ENCODE measurements around the gene ZPR1.

Gene ZPR1

DNA sequence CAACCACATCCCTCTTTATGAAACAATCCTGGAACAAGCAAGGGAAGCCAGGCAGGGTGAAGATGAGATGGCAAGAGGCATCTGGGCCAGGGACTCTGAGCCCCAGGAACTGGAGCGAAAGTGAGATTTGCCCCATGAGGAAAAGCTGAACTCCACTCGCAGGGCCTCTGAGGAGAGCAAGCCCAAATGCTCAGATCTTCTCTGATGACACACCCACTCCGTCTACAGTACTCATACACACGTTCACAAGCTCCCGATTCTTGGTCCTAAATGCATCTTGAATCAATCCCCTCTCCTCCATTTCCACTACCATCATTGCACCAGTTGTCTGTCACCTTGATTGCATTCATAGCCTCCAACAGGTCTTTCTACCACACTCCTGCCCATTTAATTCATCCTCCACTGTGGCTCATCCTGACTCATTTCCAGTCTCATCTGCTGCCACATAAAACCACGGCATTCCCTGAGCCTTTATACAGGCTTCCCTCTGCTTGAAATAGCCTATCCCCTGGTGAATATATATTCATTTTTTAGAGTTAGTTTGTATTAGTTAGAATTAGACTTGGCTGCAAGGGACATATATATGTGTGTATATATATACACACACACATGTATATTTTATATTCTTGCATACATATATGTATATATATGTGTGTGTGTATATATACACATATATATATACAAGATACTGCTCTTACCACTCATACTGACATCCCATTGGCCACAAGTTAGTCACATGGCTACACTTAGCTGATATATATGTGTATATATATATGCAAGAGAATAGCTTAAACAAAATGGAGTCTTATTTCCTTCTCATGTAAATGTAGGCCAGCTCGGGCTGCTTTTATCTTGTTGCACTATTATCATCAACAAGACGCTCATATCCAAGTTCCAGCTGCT, 5.3 kb upstream of the ZPR1 start:
- no peak for DNase-seq (ENCODE audit: low read depth in 2 of 2)

- DNase-seq (ENCODE audit: low read depth in 2 of 2) = no peak
Measured at GRCh38 chr11:116792144-116792868, 4.5 kb upstream of the ZPR1 start.

DNA sequence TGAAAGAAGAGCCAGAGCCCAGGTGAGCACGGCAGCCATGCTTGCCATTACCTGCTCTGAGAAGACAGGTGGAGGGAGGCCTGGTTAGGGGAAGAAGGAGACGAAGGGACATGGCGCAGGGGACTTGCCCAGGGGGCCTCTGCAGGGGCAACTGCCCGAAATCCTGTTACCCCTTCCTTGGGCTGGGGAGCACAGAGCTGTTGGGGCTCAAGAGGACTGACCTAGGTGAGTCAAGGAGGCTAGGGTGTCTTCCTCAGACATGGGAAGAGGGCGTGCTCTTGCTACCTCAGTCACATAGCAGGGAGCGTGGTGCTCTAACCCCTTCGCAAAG, 4.0 kb upstream of the ZPR1 start, which contains the start of gene APOA5:
TSS of gene APOA5 (minus strand) at position 67 of the 331 bp plus-strand sequence. CDS start at position 48, 19 bp downstream.
- no peak for DNase-seq (ENCODE audit: low read depth in 2 of 2)

GRCh38 chr11:116791002-116791812, 3.4 kb upstream of the ZPR1 start:
- DNase-seq (ENCODE audit: low read depth in 2 of 2) = peak; percentile 51 to 56

DNA sequence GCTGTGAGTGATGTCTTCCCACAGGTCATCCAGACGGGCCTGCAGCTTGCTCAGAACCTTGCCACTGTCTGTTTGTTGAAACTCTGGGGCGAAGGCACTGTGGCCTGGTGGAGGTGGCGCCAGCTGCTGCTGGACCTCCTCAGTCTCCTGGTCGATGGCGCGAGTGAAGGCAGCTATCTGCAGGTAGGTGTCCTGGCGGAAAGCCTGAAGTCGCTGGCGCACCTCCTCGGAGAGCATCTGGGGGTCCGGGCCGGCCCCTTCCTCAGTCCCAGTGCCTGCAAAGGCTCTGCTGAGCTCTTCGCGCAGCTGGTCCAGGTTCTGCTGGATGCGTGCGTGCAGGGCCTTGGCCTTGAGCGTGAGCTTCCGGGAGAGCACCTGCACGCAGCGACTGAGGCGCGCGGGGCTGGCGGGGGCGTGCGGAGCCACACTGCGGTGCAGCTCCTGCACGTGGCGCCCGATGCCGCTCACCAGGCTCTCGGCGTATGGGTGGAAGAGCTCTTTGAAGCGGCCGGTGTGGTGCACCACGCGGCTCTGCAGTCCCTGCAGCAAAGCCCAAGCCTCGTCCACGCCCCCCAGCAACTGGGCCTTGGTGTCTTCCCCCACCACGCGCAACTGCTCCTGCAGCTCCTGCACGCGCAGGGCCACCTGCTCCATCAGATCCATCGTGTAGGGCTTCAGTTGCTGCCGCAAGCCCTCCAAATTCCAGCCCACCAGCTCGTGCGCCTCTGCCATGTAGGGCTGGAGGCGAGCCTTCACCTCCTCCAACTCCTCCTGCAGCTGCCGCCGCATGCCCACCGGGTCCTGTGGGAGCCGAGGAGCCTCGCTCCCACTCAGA, 2.6 kb upstream of the ZPR1 start:
- DNase-seq (ENCODE audit: low read depth in 2 of 2) = no peak

GRCh38 chr11:116788975-116789374, 1.2 kb upstream of the ZPR1 start:
- no peak for DNase-seq (ENCODE audit: low read depth in 2 of 2)

- DNase-seq (ENCODE audit: low read depth in 2 of 2) = no peak
Measured at GRCh38 chr11:116788534-116788933, 711 bp upstream of the ZPR1 start.

GRCh38 chr11:116787436-116787785, 412 bp downstream of the ZPR1 start:
- no peak for DNase-seq (ENCODE audit: low read depth in 2 of 2)

DNA sequence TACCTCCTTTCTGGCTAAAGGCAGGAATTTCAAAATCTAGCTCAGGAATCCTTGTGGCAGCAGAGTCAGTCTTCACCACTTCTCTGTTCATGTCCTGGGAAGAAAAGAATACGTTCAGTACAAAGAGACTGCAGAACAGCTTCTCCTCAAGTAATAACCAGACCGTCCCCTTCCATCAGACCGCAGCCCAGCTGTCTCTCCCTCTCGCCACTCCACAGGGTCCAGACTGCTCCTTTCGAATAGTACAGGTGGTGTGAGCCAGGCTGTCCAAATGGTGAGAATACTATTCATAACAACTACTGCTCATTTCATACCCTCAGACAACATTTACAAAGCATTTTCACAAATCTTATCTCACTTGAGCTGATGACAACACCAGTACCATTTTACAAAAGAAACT, 857 bp downstream of the ZPR1 start:
- DNase-seq (ENCODE audit: low read depth in 2 of 2) = no peak

GRCh38 chr11:116786326-116786725, 1.5 kb downstream of the ZPR1 start:
- no peak for DNase-seq (ENCODE audit: low read depth in 2 of 2)

GRCh38 chr11:116782728-116783127, 5.1 kb downstream of the ZPR1 start:
- no peak for DNase-seq (ENCODE audit: low read depth in 2 of 2)

DNA sequence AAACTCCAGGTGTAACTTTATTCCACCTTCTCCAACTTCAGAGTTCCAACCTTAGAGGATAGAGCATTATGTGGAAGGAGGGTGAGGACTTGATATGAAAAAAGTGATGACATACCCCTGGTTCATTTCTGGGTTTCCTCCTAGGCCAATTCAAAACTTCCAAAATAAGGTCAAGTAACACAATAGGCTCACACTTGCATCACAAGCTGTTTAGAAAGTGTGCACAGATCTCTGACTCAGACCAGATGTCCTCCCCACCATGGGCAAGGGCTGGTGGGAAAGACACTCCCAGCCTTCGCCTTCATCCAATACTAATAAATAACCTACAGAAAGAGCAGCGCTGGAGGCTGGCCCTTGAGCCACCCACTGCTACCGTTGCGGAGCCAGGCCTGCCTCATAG, 9.3 kb downstream of the ZPR1 start:
- DNase-seq (ENCODE audit: low read depth in 2 of 2) = no peak

- DNase-seq (ENCODE audit: low read depth in 2 of 2) = no peak
Measured at GRCh38 chr11:116777056-116777455, 10.8 kb downstream of the ZPR1 start.

DNA sequence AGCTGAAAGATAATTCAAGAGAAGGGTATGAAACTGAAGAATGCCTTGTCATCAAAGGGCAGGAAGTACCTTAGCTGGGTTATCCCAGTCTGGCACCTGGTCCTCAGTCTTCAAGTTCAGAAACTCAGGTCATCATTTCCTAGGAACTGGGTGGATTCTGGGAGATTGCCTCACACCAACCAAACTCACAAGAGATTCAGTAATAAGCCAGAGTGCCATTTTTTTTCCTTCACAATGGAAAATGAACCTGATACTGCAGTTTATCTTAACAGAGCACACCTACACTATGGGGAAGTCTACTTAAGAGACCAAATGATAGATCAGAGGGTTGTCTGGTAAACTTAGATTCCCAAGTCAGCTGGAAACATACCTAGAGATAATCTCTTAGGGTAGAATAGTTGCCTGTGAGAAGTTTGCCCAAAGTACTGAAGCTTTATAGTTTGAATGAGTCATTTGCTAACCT, 11.3 kb downstream of the ZPR1 start:
- DNase-seq (ENCODE audit: low read depth in 2 of 2) = no peak

DNA sequence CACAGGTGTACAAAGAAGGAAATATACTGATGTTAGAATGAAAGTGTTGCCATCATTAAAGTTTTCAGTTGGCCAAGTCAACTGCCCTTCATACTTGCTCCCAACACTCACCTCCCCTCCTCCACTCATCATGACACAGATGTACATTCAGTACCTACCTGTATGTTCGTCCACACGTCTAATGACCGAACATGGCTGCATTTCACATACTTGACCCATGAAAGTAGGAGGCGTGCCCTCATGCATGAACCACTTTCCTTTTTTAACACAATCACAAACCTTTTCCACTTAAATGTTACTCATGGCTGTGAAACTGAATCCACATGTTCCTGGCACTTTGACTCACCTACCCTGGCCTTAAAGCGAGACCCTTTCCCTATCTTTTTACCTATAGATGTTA, 11.8 kb downstream of the ZPR1 start:
- no peak for DNase-seq (ENCODE audit: low read depth in 2 of 2)

DNA sequence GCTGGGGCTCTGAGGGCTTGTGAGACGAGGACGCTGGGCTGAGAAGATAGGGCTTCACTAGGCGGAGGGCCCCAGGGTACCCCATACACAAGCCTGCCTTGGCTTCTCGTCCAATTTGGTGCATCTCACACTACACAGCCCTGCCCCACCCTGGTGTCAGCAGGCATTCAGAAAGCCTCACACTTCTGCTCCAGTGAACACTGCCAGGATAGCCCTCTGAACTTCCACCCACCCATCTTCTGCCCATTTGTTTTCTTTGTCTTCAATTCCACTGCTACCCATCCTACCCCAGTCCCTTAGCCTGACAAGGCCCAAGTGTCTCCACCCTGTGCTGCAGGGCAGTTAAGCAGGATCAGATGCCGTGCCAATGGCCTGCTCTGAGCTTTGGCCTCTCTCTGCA, 13.2 kb downstream of the ZPR1 start:
- DNase-seq (ENCODE audit: low read depth in 2 of 2) = no peak

DNA sequence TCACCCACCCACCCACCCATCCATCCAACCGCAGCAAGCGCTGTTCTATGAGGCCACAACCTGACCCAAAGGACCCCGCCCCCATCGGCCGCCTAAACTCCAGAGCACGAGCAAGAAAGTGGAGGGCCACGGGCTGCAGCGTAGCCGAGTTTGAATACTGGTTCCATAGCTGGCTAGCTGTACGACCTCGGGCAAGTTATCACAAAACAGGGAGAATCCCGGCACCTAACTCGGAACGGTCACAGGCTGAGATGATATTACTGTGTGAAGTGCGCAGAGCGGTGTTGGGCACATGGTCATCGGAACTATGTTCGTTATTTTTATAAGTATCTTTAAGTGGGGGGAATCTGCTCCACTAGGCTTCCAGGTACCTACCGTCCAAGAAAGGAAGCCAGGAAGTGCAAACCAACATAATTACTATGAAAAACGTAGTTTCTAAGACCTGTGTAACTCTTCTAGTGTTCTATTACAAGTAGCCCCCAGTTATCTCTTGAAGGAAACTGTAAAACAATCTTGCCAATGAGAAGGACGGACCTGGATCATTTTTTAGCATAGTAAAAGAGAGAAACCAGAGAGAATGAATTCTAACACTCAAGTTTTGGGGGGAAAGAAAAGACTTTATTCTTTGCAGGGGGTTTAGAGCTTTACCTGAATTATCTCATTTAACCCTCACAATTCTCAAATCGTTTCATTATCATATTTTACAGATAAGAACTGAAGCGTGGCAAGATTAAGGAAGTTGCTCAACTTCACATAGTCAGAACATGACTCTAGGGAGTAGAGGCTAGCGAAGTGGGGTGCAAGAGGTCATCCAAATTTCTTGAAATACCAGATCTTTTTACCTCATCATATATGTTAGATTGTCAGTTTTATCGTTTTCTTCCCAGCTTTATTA, 14.4 kb downstream of the ZPR1 start:
- no peak for DNase-seq (ENCODE audit: low read depth in 2 of 2)

- peak; percentile 88 for DNase-seq (ENCODE audit: low read depth in 2 of 2)
Measured at GRCh38 chr11:116772443-116773202, 15.2 kb downstream of the ZPR1 start, which contains the start of gene BUD13. Gene BUD13, minus strand, starts transcription at chr11:116772987. Its CDS starts 23 bp downstream, at chr11:116772964.

- no peak for DNase-seq (ENCODE audit: low read depth in 2 of 2)
Measured at GRCh38 chr11:116771935-116772334, 15.9 kb downstream of the ZPR1 start.

Data from stimulated activated CD8-positive, alpha-beta memory T cell treated with anti-CD3 and anti-CD28 coated beads, Interleukin-2, amount 100 ng/mL, for 1 hour (primary cell).